Panc1 (cell line): ENCODE data around the gene TNFRSF25.

Experiments used
- CTCF ChIP-seq: fragments of 450-650 bp; IDR thresholded peaks from 2 replicates; pipeline ENCODE4 v1.5.1; 2017; ENCODE audit warnings: mild to moderate bottlenecking
- POLR2AphosphoS5 ChIP-seq: IDR thresholded peaks from 2 replicates; pipeline ENCODE4 v1.6.1; 2012; ENCODE audit warnings: mild to moderate bottlenecking, low read depth, low read length, moderate library complexity
- REST ChIP-seq, 2 experiments: IDR thresholded peaks; 2 replicates each; pipeline ENCODE4 v1.6.1; 2011 to 2012; ENCODE audit warnings: low read depth in 2 of 2, control low read depth in 1 of 2, low read length in 1 of 2, mild to moderate bottlenecking in 1 of 2, moderate library complexity in 1 of 2; ENCODE audit not compliant: insufficient read depth in 1 of 2

GRCh38 chr1:6466751-6467150 lies 778 bp upstream of the TNFRSF25 start:
- TF ChIP-seq CTCF = no peak
- no peak for TF ChIP-seq POLR2AphosphoS5
- no peak for TF ChIP-seq REST (IDR thresholded peaks at IDR 0.05; ENCODE audit: insufficient read depth in 1 of 2, low read depth in 2 of 2, low read length in 1 of 2)
